Measurements from ENCODE around the gene DNASE1L1.

DNASE1L1 gene

GRCh38 chrX:154382483-154383069 lies 26.5 kb downstream of the DNASE1L1 start:
- DNase-seq (ENCODE audit: low read depth, low spot score): no peak

GRCh38 chrX:154381271-154381670 lies 27.8 kb downstream of the DNASE1L1 start:
- no peak for DNase-seq (ENCODE audit: low read depth, low spot score)

- no peak for DNase-seq (ENCODE audit: low read depth, low spot score)
Observed at GRCh38 chrX:154380787-154381186, 28.3 kb downstream of the DNASE1L1 start.

- no peak for DNase-seq (ENCODE audit: low read depth, low spot score)
Observed at GRCh38 chrX:154380153-154380552, 28.9 kb downstream of the DNASE1L1 start.

GRCh38 chrX:154379569-154379951 lies 29.5 kb downstream of the DNASE1L1 start:
- DNase-seq (ENCODE audit: low read depth, low spot score): no peak

GRCh38 chrX:154378799-154379568 lies 30.1 kb downstream of the DNASE1L1 start, which contains the start of gene EMD:
EMD (plus strand) TSS chrX:154379295; CDS start chrX:154379485, 190 bp downstream.
- peak; percentile 88 for DNase-seq (ENCODE audit: low read depth, low spot score)

- no peak for DNase-seq (ENCODE audit: low read depth, low spot score)
Observed at GRCh38 chrX:154378059-154378798, 30.8 kb downstream of the DNASE1L1 start.

GRCh38 chrX:154376774-154377173 lies 32.3 kb downstream of the DNASE1L1 start:
- DNase-seq (ENCODE audit: low read depth, low spot score): no peak

- no peak for DNase-seq (ENCODE audit: low read depth, low spot score)
Observed at GRCh38 chrX:154375156-154375504, 33.9 kb downstream of the DNASE1L1 start.

GRCh38 chrX:154374313-154375155 lies 34.5 kb downstream of the DNASE1L1 start, which contains the start of gene FLNA:
FLNA (minus strand) TSS chrX:154374634; CDS start chrX:154371245, 3,389 bp downstream.
- DNase-seq (ENCODE audit: low read depth, low spot score): no peak

GRCh38 chrX:154373340-154374306 lies 35.4 kb downstream of the DNASE1L1 start:
- peak; percentile 40 for DNase-seq (ENCODE audit: low read depth, low spot score)

- DNase-seq (ENCODE audit: low read depth, low spot score): no peak
Observed at GRCh38 chrX:154372612-154373022, 36.4 kb downstream of the DNASE1L1 start.

GRCh38 chrX:154371789-154372300 lies 37.2 kb downstream of the DNASE1L1 start:
- no peak for DNase-seq (ENCODE audit: low read depth, low spot score)

GRCh38 chrX:154371017-154371788 lies 37.9 kb downstream of the DNASE1L1 start:
- DNase-seq (ENCODE audit: low read depth, low spot score): peak; percentile 78

- DNase-seq (ENCODE audit: low read depth, low spot score): no peak
Observed at GRCh38 chrX:154370300-154371016, 38.6 kb downstream of the DNASE1L1 start.

GRCh38 chrX:154369449-154370299 lies 39.4 kb downstream of the DNASE1L1 start:
- DNase-seq (ENCODE audit: low read depth, low spot score): peak; percentile 73

- peak; percentile 61 for DNase-seq (ENCODE audit: low read depth, low spot score)
Observed at GRCh38 chrX:154368630-154369448, 40.2 kb downstream of the DNASE1L1 start.
